DOHH2 (cell line): ENCODE measurements around the gene RESF1.

Source experiments
- CTCF ChIP-seq: fragments of 200-600 bp; sonication (generic); IDR thresholded peaks from one replicate; pipeline ENCODE4 v1.5.1; 2014; ENCODE audit warnings: antibody characterized with exemption, mild to moderate bottlenecking, low read depth, low read length; ENCODE audit not compliant: poor library complexity, severe bottlenecking
- EZH2phosphoT487 ChIP-seq: fragments of 200-600 bp; sonication (generic); IDR thresholded peaks from 2 replicates; pipeline ENCODE4 v1.6.1; 2017; ENCODE audit warnings: borderline replicate concordance, mild to moderate bottlenecking, antibody characterized with exemption, low read length, moderate library complexity, mixed read lengths

GRCh38 chr12:32005496-32006125 is 46.4 kb downstream of the RESF1 start:
- TF ChIP-seq CTCF (no peak), EZH2phosphoT487 (no peak)
